GM12874 (cell line): ENCODE measurements around the gene DTHD1.

Experiments used
- CTCF ChIP-seq: IDR thresholded peaks from 2 replicates; pipeline ENCODE4 v1.5.1; 2011; ENCODE audit warnings: low read depth, mild to moderate bottlenecking, control low read depth, low read length, moderate library complexity; ENCODE audit not compliant: insufficient read depth

Gene DTHD1

GRCh38 chr4:36332023-36332781, 50.8 kb downstream of the DTHD1 start:
- TF ChIP-seq CTCF: no peak

GRCh38 chr4:36332782-36333131, 51.3 kb downstream of the DTHD1 start:
- no peak for TF ChIP-seq CTCF

- no peak for TF ChIP-seq CTCF
Measured at GRCh38 chr4:36333303-36333877, 52.0 kb downstream of the DTHD1 start.

GRCh38 chr4:36337665-36338185, 56.3 kb downstream of the DTHD1 start:
- TF ChIP-seq CTCF: no peak

- TF ChIP-seq CTCF: no peak
Measured at GRCh38 chr4:36338973-36339372, 57.6 kb downstream of the DTHD1 start.

GRCh38 chr4:36341936-36342335, 60.5 kb downstream of the DTHD1 start:
- no peak for TF ChIP-seq CTCF

GRCh38 chr4:36343501-36344175, 62.2 kb downstream of the DTHD1 start:
- TF ChIP-seq CTCF: no peak
